Bone marrow (tissue), 2 donors: ENCODE data around the gene TMEM37.
A peak's percentile ranks its signal among the peaks of the same experiment; 100 is the strongest.

Source experiments
- DNase-seq, 2 donors: peaks; one replicate each; lab custom pipeline; 2025; lab: John Stamatoyannopoulos, UW

The TMEM37 gene

DNA sequence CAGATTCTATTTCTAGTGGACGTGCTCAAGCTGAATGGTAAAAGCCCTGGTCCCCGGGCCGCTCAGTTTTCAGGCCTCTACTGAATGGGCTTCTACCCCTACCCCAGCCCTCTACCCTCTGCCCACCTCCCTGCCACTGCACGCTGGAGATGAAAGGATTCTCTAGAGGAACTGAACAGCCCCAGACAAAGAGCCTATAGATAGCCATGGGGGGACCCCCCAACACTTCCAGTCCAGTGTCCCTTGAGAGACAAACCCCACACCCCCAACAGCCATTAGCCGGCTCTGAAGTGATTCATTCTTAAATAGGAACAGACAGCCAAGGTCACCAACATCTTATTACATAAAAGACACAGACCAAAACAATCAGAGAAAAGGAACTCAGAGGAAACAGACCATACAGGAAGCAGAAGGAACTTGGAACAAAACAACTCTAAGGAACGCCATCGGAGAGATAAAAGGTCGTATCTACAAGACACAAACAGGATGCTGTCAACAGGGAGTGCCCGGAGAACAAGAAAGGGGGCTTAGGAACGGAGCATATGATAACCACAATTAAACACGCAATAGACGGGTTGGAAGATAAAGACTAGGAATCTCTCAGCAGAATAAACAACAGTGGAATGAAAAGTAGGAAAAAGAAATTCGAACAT, 23.5 kb downstream of the TMEM37 start:
- no peak for DNase-seq

DNA sequence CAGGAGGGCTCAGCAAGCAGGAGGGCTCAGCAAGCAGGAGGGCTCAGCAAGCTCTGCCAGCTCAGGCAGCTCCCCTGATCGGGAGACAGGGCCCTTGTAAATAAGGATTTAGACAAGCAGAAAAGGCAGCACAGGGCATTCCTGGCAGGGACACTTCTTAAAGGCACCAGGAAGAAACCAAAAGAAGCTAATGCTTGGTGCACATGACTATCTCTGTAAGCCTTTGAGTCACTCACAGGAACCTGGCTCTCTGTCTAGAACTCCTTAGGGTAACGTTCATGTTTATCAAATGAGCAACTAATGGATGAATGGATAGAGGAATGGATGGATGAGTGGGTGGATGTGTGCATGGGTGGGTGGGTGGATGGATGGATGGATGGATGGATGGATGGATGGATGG, 28.4 kb downstream of the TMEM37 start:
- DNase-seq = no peak

- no peak for DNase-seq
These were observed 30.2 kb downstream of the TMEM37 start for GRCh38 chr2:119461811-119462210.

GRCh38 chr2:119462574-119462973, 30.9 kb downstream of the TMEM37 start:
- DNase-seq = no peak

GRCh38 chr2:119463136-119463535, 31.5 kb downstream of the TMEM37 start:
- DNase-seq = no peak

GRCh38 chr2:119463990-119464389, 32.3 kb downstream of the TMEM37 start:
- no peak for DNase-seq

DNA sequence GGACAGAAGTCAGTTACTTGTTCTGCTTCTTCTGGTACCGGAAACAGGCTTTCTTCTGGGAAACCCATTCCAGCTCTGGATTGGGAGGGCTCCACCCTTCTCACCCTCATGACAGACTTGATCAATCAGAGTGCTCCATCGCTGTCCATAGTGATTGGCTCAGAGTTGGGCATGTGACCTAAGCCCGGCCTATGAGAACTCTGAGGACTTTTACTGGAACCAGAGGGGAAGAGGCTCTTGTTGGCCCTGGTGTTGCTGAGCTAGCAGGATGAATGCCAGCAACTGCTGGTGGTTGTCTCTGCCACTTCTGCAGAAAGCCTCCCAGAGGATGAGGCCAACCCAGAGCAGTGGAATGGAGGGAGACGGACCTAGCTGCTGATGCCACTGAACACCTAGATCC, 33.3 kb downstream of the TMEM37 start:
- DNase-seq = no peak

DNA sequence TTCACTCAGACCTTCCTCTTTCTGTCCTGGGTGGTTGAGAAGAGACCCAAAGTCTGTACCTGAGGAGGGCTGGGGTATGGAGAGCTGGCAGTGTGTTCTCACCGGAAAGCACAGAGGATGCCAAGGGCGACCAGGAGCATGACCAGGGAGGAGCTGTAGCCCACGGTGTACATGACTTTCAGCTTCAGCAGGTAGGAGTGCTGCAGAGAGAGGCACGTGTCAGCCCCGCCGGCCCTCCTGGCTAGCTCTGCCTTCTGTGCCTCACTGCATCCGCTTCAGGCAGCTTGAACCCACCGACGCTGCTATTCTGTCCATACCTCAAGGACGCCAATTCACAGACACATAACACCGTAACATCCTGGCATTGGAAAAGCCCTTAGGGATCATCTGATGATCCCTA, 34.0 kb downstream of the TMEM37 start:
- DNase-seq = no peak

- no peak for DNase-seq
These were observed 34.7 kb downstream of the TMEM37 start for GRCh38 chr2:119466373-119466772.

- no peak for DNase-seq
These were observed 36.7 kb downstream of the TMEM37 start for GRCh38 chr2:119468154-119468955.

- DNase-seq = no peak
These were observed 37.5 kb downstream of the TMEM37 start for GRCh38 chr2:119469131-119469530.

GRCh38 chr2:119469661-119470297, 38.1 kb downstream of the TMEM37 start:
- no peak for DNase-seq

GRCh38 chr2:119472749-119473148, 41.1 kb downstream of the TMEM37 start:
- no peak for DNase-seq

DNA sequence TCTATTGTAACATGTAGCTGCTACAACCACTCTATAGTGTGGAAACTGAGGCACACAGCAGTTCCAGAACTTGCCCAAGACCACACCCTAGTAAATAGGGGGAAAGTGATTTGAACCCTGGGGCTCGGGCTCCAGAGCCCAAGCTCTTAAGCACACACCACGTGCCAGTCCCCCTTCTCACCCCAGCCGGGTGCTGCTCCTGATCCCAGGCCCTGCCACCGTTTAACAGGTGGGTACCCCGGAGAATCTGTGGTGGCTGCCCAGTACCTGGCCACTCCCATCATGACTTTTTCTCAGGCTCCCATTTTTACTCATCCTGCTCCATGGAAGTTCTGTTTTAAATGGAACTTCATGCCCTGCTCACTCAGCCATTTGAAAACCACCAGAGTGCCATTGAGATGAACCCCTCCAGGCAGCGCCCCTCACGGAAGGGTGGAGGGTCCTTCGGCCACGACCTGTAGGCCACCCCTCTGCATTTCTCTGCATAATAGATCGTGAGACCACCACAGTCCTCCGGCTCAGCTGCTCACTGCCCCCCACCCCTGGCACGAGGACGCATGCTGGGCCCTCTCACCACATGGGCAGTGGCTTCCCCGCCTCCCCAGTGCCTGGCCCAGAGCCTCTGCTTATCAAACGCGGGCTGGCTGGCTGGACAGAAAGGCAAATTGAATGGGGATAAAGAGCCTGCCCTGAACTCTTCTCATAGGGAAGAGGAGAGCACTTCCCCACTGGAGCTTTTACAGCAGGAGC, 42.1 kb downstream of the TMEM37 start:
- DNase-seq = no peak

DNA sequence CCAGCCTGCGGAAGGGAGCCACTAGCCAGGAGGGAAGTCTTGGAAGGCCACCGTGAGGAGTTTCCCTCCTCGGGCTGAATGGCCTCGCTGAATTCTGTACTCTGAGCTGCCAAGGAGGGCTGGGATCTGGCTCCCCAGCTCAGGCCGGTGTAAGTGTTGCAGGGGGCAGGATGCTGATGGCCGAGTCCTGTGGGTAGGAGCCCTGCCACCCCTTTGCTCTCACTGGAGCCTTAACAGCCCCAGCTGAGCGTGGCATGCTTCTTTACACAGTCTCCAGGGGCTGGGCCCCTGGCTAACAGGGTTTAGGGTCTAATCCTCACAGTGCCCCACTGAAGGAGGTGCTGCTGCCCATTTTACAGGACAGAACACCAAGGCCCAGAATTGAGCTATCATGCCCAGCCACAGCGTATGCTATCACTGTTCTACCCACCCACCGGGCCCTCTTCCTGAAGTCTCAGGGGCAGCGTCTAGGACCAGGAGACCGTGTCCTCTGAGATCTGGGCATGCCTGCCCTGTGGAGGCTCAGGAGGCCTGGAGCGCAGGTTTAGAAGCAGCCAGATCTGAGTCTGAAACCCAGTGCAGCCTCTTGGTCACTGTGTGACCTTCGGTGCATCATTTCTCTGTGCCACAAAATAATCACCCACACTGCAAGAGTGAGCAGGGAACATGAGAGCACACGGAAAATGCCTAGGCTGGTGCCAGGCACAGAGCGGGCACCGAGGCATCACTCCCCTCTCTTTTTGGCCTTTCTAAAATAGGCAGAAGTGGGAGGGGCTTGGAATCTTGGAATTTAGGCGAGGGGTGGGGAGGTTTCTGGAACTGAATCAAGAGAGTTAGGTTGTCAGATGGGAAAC, 42.9 kb downstream of the TMEM37 start:
- DNase-seq = no peak

DNA sequence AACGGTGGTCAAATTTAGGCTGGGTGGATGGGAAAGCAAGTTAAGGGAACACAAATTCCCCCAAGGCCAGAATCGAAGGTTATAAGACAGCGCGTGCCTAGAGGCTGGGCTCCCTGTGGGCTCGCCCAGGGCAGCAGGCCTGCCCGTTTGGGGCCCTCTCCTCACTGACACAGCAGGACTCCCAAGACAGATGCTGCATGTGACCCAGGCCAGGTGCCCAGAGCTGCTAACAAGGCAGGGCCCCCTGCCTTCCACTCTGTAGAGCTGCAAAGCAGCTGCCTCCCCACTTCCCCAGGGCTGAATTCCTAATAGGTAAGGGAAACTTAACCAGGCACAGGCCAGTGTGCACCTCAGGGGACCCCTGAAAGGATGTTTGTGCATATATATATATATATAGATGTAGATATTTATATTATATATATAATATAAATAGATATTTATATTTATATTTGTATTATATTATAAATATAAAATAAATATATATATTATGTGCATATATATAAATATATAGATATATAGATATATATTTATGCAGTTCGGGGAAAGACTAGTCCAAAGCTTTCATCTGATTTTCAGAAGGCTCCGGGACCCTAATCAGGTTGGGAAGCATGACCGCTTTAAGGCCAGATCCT, 43.7 kb downstream of the TMEM37 start:
- DNase-seq = no peak

DNA sequence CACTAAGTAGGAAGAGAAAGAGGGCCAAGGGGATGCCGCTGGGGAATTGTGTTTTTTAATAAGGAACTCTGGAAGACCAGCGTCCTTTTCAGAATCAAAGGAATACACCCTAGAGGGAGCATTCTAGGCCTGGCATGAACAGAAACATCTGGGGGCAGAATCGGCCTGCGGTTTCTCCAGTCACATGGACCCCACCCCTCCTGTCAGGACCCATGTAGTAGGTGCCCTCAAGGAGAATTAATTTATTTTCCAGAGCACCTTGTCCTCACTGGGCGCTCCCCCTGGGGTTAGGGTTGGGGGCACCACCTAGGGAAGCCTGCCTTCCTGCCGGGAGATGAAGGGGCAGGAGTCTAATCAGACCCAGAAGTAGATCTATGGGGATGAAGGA, 44.2 kb downstream of the TMEM37 start:
- DNase-seq = no peak

- DNase-seq = peak; percentile 20 to 23
These were observed 44.9 kb downstream of the TMEM37 start for GRCh38 chr2:119476301-119477112.

- no peak for DNase-seq
These were observed 45.5 kb downstream of the TMEM37 start for GRCh38 chr2:119477113-119477505.
